ENCODE results near the gene CEMIP.

- no peak for TF ChIP-seq ZNF747 (CRISPR knock-in tag; IDR thresholded peaks at IDR 0.05; ENCODE audit: borderline replicate concordance)
- no peak for TF ChIP-seq ASH2L (IDR thresholded peaks at IDR 0.05; ENCODE audit: insufficient read length, low read depth, low read length)
- no peak for TF ChIP-seq MIER3 (CRISPR knock-in tag; IDR thresholded peaks at IDR 0.05; ENCODE audit: borderline replicate concordance)
- TF ChIP-seq ATF7 (IDR thresholded peaks at IDR 0.05): no peak
- no peak for TF ChIP-seq ATF7 (CRISPR knock-in tag; IDR thresholded peaks at IDR 0.05)
- TF ChIP-seq FOSL1 (CRISPR knock-in tag; IDR thresholded peaks at IDR 0.05; ENCODE audit: borderline replicate concordance): no peak
- TF ChIP-seq RNF2 (conservative IDR thresholded peaks at IDR 0.05; ENCODE audit: low read depth): no peak
- TF ChIP-seq CTCF (CRISPR knock-in tag; IDR thresholded peaks at IDR 0.05): no peak
- TF ChIP-seq HINFP (CRISPR knock-in tag; IDR thresholded peaks at IDR 0.05; ENCODE audit: low read depth): no peak
- no peak for TF ChIP-seq SOX6 (IDR thresholded peaks at IDR 0.05)
- no peak for TF ChIP-seq SOX6 (CRISPR knock-in tag; IDR thresholded peaks at IDR 0.05)
- TF ChIP-seq HNRNPUL1 (IDR thresholded peaks at IDR 0.05; ENCODE audit: low read depth, low read length): no peak
- TF ChIP-seq ZNF740 (CRISPR knock-in tag; IDR thresholded peaks at IDR 0.05): no peak
- no peak for TF ChIP-seq SMYD3 (CRISPR knock-in tag; IDR thresholded peaks at IDR 0.05)
- no peak for TF ChIP-seq EP300 (IDR thresholded peaks at IDR 0.05; ENCODE audit: low read depth in 2 of 2, low read length in 2 of 2)
- TF ChIP-seq EP300 (CRISPR knock-in tag; IDR thresholded peaks at IDR 0.05; ENCODE audit: borderline replicate concordance): no peak
Observed at GRCh38 chr15:80764535-80764934, 14.6 kb upstream of the CEMIP start.
